NCI-H1105 (cell line): ENCODE measurements around the gene TMEM255B.
A peak's percentile ranks its signal among the peaks of the same experiment; 100 is the strongest.
"Not testable (repeated sequence)": the region's sequence is repeated elsewhere in the genome, so short reads cannot be mapped to it uniquely, and the experiment has no call there.

ENCODE experiments used
- DNase-seq: peaks from one replicate; lab custom pipeline; 2025; lab: John Stamatoyannopoulos, UW

Gene TMEM255B

DNA sequence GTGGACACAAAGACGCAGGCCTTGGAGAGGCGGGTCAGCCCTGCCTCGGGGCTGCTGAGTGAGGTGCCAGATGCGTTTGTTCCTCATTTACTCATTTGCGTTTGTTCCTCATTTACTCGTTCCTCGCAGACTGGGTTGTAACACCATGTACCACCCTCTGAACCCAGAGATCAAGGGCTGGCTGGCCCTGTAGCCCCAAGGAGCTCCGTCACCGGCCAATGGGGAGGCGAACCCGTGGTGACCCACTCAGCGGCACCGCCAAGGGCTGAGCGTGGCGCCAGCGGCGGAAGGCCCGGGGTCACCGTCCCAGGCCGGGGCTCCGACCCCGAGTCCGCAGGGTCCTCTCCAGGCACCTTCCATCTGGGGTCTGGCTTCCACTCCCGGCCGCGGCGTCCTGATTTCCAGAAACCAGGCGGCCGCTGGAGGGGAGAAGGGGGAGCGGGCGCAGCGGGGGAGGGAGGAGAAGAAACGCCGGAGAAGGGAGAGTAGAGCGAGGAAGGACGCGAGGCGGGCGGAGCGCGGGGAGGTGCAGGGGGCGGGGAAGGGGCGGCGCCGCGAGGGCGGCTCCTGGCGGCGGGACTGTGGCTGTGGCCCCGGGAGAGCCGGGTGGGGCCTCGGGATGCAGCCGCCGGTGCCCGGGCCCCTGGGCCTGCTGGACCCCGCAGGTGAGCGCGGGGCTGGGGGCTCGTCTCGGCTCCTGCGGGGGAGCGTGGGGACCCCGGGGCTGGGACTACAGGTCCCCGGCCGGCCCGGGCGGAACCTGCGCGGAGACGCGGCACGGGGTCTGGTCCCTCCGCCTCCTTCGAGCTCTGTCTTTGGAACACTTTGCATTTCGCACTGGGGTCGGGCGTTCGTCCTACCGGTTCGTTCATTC is at the start of gene TMEM255B:
TMEM255B (plus strand) TSS at position 576 of the 874 bp plus-strand sequence; CDS start at position 620, 44 bp downstream.
- peak; percentile 75 for DNase-seq

DNA sequence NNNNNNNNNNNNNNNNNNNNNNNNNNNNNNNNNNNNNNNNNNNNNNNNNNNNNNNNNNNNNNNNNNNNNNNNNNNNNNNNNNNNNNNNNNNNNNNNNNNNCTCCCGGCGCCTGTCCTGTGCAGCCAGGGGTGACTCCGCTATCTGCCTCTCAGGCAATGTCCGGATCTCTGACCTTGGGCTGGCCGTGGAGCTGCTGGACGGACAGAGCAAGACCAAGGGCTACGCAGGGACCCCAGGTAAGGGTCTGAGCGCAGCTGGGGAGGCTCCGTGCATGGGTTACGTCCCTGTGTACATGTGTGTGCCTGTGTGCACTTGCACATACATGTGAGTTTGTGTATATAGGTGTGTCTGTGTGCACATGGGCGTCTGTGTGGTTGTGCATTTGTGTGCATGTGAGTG is 36.1 kb upstream of the TMEM255B start:
- DNase-seq = no peak

DNA sequence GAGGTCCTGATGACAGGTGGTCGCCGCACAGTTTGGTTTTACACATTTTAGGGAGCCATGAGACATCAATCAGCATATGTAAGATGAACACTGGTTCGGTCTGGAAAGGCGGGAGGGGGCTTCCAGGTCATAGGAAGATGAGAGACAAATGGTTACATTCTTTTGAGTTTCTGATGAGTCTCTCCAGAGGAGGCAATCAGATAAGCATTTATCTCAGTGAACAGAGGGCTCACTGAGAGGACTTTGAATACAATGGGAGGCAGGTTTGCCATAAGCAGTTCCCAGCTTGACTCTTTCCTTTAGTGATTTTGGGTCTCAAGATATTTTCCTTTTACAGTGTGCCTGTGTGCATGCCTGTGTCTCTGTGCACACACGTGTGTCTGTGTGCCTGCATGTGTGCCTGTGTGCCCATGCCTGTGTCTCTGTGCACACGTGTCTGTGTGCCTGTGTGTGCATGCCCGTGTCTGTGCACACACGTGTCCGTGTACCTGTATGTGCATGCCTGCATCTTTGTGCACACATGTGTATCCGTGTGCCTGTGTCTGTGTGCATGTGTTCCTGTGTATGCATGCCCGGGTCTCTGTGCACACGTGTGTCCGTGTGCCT is 35.5 kb upstream of the TMEM255B start:
- DNase-seq = no peak

DNA sequence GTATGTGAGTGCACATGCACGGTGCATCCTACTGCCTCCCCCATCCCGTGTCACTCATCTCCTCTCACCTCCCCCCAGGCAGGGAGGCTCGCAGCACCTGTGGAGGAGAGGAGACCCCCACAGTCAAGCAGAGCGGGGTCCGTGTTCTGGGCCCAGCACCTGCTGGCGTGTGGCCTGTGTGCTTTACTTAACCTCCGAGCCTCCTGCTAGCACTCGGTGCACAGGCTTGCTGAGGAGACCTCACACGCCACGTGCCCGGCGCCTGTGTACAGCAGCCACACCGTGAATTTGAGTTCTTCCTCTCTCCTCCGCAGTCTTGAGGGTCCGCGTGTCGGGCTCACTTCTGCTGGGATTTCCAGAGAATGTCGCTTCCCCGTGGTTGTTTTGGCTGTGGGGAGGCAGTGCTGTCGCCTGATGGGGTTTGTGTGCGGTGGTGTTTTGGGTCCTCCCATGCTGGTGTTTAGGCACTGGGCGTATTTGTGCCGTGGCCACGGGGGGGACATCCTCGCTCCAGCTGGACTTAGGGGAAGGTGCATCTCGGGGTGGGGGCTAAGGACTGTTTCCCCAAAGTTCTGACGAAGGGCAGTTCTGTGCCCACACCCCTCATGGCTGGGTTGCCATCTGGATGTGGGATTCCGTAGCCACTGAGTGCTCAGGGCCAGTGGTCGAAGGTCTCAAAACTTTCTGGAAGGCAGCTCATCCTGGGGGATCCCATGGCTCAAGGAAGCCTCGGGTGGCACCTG is 34.8 kb upstream of the TMEM255B start:
- DNase-seq = no peak

DNA sequence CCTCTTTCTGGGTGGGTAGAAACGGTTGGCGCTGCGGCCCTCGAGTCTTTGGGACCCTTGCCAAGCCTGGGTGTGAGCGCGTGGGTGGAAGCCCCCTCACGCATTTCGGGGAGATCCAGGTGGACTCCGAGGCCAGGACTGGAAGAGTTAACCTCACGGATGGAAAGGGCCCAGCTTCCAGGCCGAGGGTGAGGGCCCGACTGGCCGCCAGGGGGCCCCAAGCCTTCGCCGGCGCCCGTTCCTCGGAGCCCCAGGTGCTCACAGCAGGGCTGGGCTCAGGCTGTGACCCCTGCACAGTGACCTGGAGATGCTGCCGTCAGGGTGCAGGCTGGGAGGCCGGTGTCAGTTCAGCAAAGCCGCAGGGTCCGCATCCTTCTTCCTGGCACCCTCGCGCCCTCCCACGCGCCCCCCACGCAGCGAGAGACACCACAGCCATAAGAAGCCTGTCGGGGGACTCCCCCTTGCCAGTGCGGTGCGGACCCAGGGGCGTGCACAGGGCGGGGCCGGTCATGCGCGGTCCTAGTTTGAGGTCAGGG is 34.2 kb upstream of the TMEM255B start:
- peak; percentile 91 for DNase-seq

DNA sequence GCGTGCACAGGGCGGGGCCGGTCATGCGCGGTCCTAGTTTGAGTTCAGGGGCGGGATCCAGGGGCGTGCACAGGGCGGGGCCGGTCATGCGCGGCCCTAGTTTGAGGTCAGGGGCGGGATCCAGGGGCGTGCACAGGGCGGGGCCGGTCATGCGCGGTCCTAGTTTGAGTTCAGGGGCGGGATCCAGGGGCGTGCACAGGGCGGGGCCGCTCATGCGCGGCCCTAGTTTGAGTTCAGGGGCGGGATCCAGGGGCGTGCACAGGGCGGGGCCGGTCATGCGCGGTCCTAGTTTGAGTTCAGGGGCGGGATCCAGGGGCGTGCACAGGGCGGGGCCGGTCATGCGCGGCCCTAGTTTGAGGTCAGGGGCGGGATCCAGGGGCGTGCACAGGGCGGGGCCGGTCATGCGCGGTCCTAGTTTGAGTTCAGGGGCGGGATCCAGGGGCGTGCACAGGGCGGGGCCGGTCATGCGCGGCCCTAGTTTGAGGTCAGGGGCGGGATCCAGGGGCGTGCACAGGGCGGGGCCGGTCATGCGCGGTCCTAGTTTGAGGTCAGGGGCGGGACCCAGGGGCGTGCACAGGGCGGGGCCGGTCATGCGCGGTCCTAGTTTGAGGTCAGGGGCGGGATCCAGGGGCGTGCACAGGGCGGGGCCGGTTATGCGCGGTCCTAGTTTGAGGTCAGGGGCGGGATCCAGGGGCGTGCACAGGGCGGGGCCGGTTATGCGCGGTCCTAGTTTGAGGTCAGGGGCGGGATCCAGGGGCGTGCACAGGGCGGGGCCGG is 33.5 kb upstream of the TMEM255B start:
- DNase-seq = not testable (repeated sequence)

DNA sequence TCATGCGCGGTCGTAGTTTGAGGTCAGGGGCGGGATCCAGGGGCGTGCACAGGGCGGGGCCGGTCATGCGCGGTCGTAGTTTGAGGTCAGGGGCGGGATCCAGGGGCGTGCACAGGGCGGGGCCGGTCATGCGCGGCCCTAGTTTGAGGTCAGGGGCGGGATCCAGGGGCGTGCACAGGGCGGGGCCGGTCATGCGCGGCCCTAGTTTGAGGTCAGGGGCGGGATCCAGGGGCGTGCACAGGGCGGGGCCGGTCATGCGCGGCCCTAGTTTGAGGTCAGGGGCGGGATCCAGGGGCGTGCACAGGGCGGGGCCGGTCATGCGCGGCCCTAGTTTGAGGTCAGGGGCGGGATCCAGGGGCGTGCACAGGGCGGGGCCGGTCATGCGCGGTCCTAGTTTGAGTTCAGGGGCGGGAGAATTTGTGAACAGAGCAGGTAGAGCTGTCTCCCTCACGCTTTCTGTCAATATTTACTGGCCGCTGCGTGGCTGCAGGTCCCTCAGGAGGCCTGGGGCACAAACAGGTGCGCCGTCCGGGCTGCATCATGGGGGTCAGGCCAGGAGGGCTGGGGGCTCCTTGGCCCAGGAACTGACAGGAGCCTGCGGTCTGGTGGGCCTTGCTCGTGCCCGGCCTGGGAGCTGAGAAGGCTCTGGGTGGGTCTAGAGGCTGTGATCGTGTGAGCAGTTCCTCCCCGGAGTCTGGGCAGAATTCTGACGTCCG is 32.8 kb upstream of the TMEM255B start:
- peak; percentile 52 for DNase-seq

DNA sequence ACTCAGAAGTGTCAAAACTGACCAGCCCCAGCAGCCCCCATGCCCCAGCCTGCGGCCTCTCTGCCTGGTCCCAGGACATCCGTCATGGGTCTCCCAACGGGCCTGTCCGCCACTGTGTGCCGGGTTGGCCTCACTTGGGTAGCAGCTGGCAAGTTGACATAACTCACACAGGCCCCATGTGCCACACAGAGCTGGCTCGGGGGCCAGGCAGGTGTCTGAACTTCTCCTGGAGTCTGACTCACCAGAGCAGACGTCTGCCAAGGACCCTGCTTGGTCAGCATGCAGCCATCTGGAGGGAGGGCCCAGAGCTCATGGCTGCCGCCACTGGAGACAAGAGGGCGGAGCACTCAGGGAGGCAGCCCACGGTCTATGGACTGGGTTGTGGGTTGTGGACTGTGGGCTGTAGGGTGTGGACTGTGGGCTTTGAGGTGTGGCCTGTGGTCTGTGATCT is 32.0 kb upstream of the TMEM255B start:
- DNase-seq = no peak

DNA sequence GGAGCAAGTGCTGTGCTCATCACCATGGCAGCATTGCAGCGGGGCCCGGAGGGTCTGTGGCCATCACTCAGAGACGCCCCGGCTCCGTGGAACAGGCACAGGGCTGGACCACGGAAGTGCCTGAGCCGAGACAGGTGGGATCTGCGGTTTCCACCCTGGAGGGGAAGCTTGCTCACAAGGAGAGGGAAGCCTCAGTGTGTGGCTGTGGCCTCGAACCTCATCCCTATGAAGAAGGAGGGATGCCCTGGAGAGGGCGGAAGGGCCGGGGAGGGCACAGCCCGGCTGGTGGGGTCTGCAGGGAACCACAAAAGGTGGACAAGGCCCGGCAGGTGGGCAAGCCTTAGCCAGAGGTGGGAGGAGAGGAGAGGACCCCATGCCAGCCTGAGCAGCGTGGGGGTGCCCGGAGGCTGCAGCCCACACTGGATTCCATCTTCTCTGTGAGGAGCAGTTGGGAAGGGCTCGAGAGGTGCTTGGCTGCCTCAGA is 30.4 kb upstream of the TMEM255B start:
- DNase-seq = no peak

DNA sequence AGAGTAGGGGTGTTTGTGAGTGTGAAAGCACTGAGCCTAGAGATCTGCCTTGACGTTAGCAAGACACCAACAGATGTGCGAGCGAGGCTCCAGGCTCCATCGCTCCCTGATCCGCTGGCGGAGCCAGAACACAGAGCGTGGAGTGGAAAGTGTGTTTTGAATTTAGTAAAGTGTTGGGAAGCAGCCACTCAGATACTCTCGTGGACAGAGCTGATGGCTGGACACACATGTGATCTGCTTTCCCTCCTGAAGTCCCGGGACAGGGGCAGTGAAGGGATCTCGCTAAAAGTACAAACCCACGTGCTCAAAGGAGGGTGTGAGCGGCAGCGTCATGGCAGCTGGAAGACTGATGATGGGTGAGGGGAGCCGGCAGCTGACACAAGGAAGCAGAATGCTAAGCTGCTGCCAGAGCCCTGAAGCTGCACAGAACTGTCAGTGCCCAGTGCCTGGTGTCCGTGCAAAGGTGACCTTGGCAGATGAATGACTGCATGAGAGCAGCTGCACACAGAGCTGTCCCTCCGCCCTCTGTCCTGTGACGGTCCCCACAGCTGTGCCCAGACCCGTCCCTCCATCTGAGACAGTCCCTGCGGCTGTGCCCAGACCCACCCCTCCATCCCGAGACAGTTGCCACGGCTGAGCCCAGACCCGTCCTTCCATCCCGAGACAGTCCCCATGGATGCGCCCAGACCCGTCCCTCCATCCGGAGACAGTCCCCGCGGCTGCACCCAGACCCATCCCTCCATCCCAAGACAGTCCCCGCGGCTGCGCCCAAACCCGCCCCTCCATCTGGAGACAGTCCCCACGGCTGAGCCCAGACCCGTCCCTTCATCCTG is 29.6 kb upstream of the TMEM255B start:
- no peak for DNase-seq

DNA sequence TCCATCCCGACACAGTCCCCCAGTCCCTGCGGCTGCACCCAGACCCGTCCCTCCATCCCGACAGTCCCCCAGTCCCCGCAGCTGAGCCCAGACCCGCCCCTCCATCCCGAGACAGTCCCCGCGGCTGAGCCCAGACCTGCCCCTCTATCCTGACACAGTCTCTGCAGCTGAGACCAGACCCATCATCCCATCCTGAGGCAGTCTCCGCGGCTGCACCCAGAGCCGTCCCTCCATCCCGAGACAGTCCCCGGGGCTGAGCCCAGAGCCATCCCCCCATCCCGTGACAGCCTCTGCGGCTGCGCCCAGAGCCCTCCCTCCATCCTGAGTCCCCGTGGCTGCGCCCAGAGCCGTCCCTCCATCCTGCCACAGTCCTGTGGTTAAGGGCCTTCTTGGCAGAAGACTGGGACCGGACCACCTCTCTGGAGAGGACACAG is 28.8 kb upstream of the TMEM255B start:
- no peak for DNase-seq

DNA sequence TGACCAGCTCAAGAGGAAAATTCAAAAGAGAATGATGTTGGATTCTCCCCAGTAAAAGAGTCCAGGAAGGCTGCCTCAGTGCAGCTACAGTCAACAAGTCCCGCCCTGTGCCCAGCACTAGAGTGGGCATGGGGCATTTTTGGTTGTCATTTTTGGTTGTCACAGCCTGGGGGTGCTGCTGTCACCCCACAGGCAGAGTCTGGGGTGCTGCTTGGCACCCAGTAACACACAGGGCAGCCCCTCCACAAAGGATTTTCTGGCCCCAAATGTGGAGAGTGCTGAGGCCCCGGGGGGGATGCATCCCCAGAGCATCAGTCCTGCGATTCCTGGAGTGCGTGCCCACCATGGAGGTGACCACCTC is 28.2 kb upstream of the TMEM255B start:
- DNase-seq = no peak

DNA sequence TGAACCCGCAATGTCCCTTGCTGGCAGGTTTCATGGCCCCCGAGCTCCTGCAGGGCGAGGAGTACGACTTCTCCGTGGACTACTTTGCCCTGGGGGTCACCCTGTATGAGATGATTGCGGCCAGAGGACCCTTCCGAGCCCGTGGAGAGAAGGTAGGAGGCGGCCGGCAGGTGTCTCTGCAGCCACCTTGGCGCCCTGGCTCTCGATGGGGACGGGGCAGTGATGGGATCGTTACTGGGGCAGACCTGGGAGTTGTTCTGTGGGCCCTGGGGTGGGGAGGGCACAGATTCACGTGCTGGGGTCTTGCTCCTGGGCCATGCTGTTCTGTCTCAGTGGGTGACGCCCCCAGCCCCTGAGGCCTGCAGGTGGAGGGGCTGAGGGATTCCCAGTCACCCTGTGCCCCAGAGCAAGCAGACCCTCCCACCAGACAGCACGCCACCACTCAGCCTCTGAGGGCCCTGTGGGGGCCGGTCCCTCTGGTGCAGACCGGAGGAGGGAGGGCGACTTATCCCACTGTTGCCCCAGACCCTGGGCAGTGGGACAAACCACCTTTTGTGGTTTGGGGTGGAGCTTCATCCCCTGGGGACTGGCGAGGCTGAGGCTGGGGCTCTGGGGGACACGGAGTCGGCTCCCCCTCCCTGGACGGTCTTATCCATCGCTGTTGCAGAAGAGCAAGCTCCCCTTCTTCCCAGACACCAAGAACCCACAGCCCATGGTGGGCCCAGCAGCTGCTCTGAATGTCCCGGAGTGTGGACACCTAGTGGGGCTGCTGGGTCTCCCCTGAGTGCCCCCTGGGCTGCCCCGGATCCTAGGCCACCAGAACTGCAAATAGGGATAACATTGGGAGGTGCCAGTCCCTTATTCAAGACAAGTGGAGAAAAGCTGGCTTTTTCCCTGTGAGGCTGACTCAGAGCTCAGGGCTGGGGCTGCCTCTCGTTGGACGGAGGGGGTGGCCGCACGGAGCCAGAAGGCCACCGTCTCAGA is 27.5 kb upstream of the TMEM255B start:
- no peak for DNase-seq

DNA sequence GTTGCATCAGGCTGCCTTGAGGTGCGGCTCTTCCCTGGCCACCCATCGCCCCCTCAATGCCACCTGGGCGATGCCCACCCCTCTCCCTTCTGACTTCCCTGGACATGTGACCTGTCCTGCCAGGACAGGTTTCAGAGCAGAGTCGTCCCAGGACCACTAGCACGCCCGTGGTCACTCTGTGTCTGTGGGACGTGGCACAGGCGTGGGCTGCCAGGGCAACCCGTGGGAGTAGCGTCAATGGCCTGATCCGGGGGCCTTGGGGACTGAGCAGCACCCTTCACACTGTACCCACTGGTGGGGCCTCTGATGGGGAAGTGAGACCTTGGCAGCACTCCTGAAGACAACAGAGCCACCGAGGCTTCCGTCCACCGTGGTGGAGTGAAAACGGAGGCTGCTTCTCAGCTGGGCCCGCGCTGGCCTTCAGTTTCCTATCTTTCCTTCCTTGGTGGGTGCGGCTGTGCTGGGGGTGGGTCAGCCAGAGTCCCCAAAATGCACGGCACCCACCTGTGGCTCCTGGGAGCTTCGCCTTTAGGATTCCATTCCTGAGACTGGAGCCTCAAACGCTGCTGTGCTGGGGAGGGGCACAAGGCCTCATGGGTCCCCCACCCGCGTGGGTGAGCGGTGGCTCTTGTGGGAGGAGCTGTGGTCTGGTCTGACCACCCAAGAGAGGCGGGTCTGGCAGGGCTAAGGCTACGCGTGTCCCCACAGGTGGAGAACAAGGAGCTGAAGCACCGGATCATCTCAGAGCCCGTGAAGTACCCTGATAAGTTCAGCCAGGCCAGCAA is 26.7 kb upstream of the TMEM255B start:
- no peak for DNase-seq

DNA sequence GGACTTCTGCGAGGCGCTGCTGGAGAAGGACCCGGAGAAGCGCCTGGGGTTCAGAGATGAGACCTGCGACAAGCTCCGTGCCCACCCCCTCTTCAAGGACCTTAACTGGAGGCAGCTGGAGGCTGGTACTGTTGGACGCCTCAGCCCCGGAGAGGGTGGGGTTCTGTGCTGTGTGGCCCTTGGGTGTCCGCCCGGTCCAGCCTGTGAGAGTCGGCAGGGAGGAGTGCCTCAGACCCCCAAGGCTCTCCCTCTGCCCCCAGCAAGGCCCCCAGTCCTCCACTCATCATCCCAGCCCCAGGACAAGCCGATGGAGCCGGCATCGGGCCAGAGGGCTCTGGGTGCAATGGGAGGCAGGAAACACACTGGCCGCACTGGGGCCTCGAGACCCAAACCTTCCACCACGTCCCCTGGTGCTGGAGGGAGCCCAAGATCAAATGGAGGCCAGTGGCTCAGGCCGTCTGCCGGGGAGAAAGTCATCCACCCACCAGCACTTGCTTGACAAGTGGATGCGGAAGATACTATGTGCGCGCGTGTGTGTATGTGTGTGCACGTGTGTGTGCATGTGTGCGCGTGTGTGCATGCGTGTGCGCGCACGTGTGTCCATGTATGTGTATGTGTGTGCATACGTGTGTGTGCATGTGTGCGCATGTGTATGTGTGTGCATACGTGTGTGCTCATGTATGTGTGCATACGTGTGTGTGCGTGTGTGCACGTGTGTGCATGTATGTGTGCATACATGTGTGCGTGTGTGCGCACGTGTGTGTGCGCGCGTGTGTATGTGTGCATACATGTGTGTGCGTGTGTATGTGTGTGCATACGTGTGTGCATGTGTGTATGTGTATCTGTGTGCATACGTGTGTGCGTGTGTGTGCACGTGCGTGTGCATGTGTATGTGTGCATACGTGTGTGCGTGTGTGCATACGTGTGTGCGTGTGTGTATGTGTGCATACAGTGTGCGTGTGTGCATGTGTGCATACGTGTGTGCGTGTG is 25.8 kb upstream of the TMEM255B start:
- no peak for DNase-seq

DNA sequence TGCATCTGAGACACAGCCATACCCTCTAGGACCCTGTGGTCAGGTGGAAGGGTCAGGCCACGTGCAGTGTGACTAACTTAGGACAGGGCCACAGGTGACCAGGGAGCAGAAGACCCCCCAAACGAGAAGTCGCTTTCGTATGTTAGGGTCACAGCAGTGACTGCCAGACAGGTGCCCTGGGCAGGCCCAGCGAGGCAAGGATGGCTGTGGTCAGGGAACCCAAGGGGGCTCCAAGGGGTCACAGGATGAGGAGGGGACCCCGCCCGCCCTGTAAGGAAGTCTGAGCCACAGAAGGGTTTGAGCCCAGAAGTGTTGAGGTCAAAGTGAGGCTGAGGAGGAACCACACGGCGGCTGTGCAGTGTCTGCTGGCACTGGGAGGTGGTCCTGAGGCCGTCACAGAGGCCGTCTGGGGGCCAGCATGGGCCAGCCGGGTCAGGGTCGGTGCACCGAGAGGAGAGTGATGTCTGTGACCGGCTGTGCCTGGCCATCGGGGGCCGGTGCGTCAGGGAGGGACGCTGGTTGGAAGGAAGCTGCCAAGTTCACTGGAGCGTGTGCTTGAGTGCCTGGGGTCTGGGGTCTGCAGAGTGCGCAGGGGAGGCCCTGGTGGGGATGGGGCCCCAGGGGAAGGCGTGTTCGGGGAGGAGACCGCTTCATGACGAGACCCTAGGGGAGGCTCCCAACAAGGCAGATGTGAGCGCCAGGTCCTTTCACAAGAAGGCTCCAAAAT is 24.8 kb upstream of the TMEM255B start:
- no peak for DNase-seq
